DMS 273 treated with DMSO at 0.1 percent for 48 hours (cell line): ENCODE data around the gene SAC3D1.
A peak's percentile ranks its signal among the peaks of the same experiment; 100 is the strongest.
"Not testable (repeated sequence)": the region's sequence is repeated elsewhere in the genome, so short reads cannot be mapped to it uniquely, and the experiment has no call there.

Experiments
- DNase-seq: peaks from one replicate; lab custom pipeline; 2025; lab: John Stamatoyannopoulos, UW

Gene SAC3D1

GRCh38 chr11:65040847-65041622 lies at the start of gene SAC3D1:
Gene SAC3D1, plus strand, starts transcription at chr11:65041210. Its CDS starts 83 bp downstream, at chr11:65041293.
- DNase-seq, result peak; percentile 89

DNA sequence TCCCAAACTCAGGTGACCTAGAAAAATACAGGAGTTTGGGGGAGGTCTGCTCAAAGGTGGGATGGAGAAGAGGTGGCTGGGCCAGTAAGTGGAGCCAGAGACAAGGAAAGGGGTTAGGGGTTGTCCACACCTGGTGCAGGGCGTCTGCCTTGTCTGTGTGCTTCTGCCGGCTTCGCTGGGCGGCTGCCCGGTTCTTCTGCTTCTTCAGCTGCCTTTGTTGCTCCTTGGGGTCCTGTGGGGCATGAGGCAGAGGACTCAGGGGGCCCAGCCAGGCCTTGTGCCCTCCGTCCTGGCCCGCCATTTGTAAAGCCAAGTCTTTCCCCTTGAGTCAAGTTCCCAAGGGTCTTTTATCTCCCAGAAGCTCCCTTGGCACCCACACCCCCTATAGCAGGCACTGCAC lies 46.7 kb upstream of the SAC3D1 start:
- no peak for DNase-seq

- no peak for DNase-seq
These were observed 44.7 kb upstream of the SAC3D1 start for GRCh38 chr11:64996327-64996709.

DNA sequence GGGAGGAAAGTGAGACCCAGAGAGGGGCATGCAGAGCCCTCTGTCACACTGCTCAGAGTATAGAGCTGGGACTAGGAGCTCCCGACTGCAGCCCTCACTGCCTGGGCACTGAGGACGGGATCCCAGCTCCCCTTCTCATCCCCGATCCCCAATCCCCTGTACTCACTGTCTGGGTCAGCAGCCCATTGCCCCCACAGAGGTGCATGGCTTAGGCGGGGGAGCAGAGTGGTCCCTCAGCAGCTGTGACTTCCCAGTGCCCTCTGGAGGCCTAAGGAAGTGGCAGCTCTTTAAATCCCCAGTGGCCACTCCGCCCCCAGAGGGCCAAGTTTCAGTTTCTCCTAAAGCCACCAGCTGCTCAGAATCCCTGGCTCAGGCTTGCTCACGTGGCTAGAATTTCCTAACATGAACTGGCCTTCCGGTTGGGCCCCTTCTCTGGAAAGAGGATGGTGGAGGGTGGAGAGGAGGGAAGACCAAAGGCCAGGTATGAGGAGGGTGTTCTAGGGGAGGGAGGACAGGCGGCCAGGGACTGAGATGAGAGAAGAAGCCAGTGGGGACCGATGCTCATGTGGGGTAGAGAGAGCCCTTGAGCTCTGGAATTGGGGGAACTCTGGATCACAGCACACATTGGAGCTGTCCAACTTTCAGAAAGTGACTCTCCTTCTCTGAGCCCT lies 44.2 kb upstream of the SAC3D1 start, which contains the start of gene BATF2:
TSS of gene BATF2 (minus strand) at position 262 of the 671 bp plus-strand sequence. CDS start at position 205, 57 bp downstream.
- peak; percentile 61 for DNase-seq

- no peak for DNase-seq
These were observed 42.9 kb upstream of the SAC3D1 start for GRCh38 chr11:64998141-64998540.

DNA sequence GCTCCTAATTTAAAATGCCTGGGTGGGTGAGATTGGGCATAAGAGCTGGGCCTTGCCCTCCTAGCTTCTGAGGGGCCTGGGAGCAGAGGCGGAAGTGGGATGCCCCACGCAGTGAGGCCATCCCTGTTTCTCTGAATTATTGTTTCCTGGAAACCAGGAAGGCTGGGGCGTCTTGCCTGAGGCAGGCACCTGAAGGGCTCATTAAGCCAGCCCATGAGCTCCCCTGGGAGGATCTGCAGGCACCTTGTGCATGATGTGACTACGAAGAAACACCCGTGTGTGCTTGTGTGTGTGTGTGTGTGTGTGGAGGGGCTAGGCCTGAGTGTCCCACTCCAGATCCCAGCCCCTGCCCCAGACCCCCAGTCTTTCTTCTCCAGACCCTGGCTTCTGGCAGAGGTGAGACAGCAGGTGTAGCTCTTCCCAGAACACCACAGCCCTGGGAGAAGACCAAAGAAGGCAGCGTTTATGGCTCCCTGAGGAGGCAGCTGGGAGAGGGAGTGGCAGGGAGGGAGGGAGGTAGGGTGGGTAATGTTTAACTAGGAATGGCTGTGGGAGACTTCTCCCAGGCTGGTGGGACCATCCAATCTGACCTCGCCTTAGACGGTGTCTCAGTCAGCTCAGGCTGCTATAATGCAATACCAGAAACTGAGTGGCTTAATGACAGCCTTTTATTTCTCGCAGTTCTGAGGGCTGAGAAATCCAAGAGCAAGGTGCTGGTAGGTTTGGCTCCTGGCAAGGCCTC lies 42.1 kb upstream of the SAC3D1 start:
- DNase-seq, result no peak

DNA sequence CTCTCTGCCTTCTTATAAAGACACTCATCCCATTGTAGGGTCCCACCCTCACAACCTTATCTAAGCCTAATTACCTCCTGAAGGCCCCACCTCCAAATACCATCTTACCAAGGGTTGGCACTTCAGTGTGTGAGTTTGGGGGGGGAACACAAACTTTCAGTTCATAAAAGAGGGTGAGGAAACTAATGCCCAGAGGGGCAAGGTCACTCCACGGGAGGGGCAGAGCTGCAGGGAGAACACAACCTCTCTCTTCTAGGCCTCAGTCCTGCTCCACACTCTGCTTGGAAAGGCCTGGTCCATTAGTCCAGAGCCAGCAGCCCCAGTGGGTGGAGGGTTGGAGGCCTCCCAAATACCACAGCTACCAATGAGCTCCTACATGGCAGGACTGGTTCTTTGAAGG lies 41.5 kb upstream of the SAC3D1 start:
- no peak for DNase-seq

- DNase-seq, result no peak
These were observed 38.3 kb upstream of the SAC3D1 start for GRCh38 chr11:65002706-65003105.

DNA sequence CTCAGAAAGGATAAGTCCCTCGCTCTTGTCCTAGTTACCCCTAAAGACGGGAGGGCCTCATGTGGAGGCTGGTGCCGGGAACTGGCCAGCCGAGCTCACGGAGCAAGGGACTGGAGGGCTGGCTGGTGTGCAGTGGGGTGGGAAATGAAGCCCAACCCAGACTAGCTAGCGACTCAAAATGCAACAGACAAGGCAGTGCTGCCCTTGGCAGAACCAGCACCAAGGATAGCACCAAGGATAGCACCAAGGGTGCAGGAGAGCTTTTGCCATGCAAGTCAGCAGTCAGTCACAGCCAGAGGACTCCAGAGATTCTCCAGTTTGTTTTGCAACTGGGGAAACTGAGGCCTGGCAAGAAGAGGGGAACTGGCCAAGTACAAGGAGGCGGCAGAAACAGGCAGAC lies 37.7 kb upstream of the SAC3D1 start:
- DNase-seq, result no peak

GRCh38 chr11:65003968-65004367 lies 37.0 kb upstream of the SAC3D1 start:
- not testable (repeated sequence) for DNase-seq

DNA sequence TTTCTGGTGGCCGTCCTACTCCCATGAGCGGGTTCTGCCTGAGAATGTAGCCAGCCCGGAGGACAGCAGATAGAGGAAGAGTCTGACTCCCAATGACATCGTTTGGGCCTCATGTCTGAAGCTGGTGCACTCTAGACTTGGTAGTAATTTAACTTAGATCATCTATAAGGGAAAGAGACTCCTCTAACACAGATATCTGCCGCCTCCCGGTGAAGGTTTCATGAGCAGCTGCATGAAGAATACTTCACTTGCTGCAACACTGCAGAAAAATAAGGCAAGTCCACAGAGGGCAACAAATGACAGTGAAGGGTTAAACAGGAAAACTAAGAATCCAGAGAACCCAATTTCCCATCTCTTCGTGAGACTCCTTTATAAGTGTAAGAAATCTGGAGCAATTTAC lies 33.0 kb upstream of the SAC3D1 start:
- no peak for DNase-seq

DNA sequence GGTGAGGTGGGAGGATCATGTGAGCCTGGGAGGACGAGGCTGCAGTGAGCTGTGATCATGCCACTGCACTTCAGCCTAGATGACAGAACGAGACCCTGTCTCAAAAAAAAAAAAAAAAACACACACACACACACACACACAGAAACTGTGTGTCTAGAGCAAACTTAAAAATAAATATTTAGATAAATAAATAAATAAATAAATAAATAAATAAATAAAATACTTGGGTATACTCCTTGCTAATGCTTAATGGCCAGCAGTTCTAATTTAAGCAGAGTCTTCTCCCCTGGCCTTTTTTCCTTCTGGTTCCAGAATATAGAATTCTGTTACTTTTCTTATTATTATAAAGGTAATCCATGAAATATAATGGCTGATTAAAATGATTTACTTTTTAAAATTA lies 32.1 kb upstream of the SAC3D1 start:
- no peak for DNase-seq

- DNase-seq, result peak; percentile 64
These were observed 27.7 kb upstream of the SAC3D1 start for GRCh38 chr11:65013130-65013887.

GRCh38 chr11:65013888-65014725 lies 26.9 kb upstream of the SAC3D1 start, which contains the start of gene ARL2:
Gene ARL2, plus strand, starts transcription at chr11:65014160. Its CDS starts 48 bp downstream, at chr11:65014208.
- peak; percentile 62 for DNase-seq

DNA sequence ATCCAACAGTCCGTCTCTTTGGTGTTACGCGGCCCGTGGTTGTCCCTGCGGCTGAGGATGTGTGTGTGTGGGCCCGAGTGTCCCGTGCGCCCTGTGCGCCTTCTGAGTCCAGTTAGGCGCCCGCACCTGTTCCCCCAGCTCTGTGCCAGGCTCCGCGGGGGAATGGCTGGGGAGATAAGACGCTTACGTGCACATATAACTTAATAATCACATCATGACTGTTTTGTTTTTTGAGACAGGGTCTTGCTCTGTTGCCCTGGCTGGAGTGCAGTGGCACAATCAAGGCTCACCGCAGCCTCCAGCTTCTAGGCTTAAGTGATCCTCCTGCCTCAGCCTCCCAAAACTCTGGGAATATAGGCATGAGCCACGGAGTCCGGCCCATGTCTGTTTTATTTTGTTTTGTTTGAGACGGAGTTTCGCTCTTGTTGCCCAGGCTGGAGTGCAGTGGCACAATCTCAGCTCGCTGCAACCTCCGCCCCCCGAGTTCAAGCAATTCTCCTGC lies 26.2 kb upstream of the SAC3D1 start:
- no peak for DNase-seq

DNA sequence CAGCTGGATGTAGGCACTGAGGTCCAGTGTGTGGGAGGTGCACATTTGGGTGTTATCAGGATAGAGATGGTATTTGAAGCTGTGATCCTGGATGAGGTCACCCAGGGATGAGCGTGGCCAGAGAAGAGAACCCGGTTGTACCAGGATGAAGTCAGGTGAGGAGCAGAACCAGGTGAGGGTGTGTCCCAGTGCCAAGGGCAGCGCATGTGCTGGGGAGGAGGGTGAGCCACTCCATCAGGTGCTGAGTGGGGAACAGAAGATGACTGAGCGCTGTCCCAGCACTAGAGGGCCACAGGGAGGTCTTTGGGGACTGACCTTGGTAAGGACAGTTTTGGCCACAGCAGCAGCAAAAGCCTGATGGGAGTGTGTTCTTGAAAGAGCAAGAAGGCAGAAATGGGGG lies 24.3 kb upstream of the SAC3D1 start:
- no peak for DNase-seq

DNA sequence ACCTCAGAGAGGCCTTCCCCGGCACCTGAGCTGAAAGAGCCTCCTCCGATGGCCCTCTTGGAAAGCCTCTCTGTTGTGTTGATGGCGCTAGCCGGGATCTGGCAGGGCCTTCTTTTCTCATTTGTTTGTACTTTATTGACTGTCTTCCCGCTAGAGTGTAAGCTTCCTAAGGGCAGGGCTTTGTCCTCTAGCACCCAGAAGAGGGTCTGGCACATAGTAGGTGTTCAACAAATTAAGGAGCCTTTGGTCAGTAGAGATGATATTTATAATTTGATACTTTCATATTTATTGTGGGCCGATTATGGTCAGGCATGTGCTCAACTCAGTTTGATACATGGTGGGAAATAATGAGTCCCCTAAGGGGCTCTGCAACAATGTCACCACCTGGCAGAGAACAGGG lies 23.1 kb upstream of the SAC3D1 start:
- DNase-seq, result no peak

DNA sequence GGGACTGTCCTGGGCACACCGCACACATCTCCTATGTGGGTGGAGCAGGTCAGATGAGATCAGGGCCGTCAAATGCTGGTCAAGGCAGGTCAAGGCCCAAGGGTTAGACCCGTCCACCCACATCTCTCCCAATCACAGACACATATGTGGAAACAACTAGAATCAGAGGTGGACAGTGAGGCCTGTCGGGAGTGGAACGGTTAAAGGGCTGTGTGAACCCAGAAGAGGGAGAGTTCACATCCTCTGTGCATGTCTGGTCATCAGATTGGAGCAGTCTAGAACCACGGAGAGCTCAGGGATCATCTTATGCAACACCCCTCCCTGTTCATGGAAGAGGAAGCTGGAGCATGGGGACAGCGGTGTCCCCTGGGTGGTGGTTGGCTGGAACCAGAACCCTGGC lies 21.2 kb upstream of the SAC3D1 start:
- DNase-seq, result no peak

GRCh38 chr11:65021003-65021402 lies 20.0 kb upstream of the SAC3D1 start:
- DNase-seq, result no peak

DNA sequence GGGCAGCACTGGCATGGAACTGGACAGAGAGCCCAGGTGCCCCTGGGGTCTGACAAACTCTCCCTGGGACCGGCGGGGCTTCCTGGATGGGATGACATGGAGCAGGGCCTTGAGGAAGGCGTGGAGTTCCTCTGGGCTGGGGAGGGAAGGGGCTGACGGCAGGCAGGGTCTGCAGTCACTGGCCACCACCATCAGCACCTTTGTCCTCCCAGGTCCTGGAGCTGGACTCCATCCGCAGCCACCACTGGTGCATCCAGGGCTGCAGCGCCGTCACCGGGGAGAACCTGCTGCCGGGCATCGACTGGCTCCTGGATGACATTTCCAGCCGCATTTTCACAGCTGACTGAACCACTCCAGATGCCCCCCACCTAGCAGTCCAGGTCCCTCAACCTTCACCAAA lies 19.5 kb upstream of the SAC3D1 start:
- DNase-seq, result no peak

DNA sequence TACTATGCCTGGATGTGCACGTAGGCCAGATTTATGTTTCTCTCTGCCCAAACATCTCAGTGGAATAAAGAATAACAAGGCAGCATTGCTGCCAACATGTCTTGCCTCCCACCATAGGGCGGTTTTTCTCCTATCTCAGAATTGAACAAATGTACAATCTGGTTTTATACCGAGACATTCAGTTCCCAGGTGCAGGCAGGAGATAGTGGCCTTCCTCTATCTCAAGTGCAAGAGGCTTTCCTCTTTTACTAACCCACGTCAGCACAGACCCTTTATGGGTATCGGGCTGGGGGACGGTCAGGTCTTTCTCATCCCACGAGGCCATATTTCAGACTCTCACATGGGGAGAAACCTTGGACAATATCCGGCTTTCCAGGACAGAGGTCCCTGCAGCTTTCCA lies 17.5 kb upstream of the SAC3D1 start:
- not testable (repeated sequence) for DNase-seq
